GM23338 (cell line): Measurements from ENCODE around the gene REEP3. TPM values are rescaled to one million over a fixed set of nuclear protein-coding genes. Genes with fewer than 3 reads are reported as not detected.
A peak's percentile ranks its signal among the peaks of the same experiment; 100 is the strongest.

ENCODE experiments used
- ATAC-seq: fragments of 200-7000 bp; cut with Tn5 transposase; 3 replicates; pipeline ENCODE4 v1.9.1; 2020
- DNase-seq: peaks from one replicate; pipeline ENCODE4 v3.0.0-alpha.2; 2015; ENCODE audit warnings: low spot score
- H2AFZ ChIP-seq: fragments of 200-600 bp; sonication (generic); 2 replicates; pipeline ENCODE4 v1.8.0; 2016; ENCODE audit warnings: antibody characterized with exemption, mild to moderate bottlenecking, moderate library complexity
- H3F3A ChIP-seq: fragments of 200-600 bp; sonication (generic); replicated peaks from 2 replicates; pipeline ENCODE4 v1.8.0; 2017; ENCODE audit warnings: antibody characterized with exemption, mixed run types, low read depth
- H3K27ac ChIP-seq: fragments of 200-600 bp; sonication (generic); 2 replicates; pipeline ENCODE4 v1.6.1; 2016; ENCODE audit warnings: low read depth
- H3K27me3 ChIP-seq: fragments of 200-600 bp; sonication (generic); 2 replicates; pipeline ENCODE4 v1.8.0; 2016; ENCODE audit warnings: mild to moderate bottlenecking, mixed run types, moderate library complexity; ENCODE audit not compliant: insufficient read depth
- H3K36me3 ChIP-seq: fragments of 200-600 bp; sonication (generic); 2 replicates; pipeline ENCODE4 v1.8.0; 2016; ENCODE audit warnings: mild to moderate bottlenecking; ENCODE audit not compliant: insufficient read depth
- H3K4me1 ChIP-seq: fragments of 200-600 bp; sonication (generic); 2 replicates; pipeline ENCODE4 v1.8.0; 2016; ENCODE audit warnings: mild to moderate bottlenecking, moderate library complexity; ENCODE audit not compliant: insufficient read depth
- H3K4me2 ChIP-seq: fragments of 200-600 bp; sonication (generic); 2 replicates; pipeline ENCODE4 v1.7.1; 2017; ENCODE audit warnings: mixed run types
- H3K4me3 ChIP-seq: fragments of 200-600 bp; sonication (generic); 2 replicates; pipeline ENCODE4 v1.6.1; 2016; ENCODE audit warnings: mixed run types
- H3K79me2 ChIP-seq: fragments of 200-600 bp; sonication (generic); replicated peaks from 2 replicates; pipeline ENCODE4 v1.8.0; 2017; ENCODE audit warnings: mild to moderate bottlenecking; ENCODE audit not compliant: insufficient read depth
- H3K9me2 ChIP-seq: fragments of 200-600 bp; sonication (generic); 2 replicates; pipeline ENCODE4 v1.8.0; 2017; ENCODE audit not compliant: insufficient read depth
- H4K20me1 ChIP-seq: fragments of 200-600 bp; sonication (generic); replicated peaks from 2 replicates; pipeline ENCODE4 v1.8.0; 2017; ENCODE audit warnings: mild to moderate bottlenecking; ENCODE audit not compliant: insufficient read depth
- H3K27ac Mint-ChIP-seq: 2 replicates; pipeline ENCODE4 v1.8.0; 2020; ENCODE audit warnings: inconsistent platforms, mild to moderate bottlenecking, moderate library complexity, mixed read lengths
- H3K27me3 Mint-ChIP-seq: 3 replicates; pipeline ENCODE4 v1.8.0; 2022; ENCODE audit warnings: low read depth, mild to moderate bottlenecking, moderate library complexity, mixed read lengths, inconsistent platforms; ENCODE audit not compliant: insufficient read depth, poor library complexity
- H3K36me3 Mint-ChIP-seq: 3 replicates; pipeline ENCODE4 v1.8.0; 2021; ENCODE audit warnings: low read depth, mild to moderate bottlenecking, inconsistent platforms, moderate library complexity, mixed read lengths
- H3K4me1 Mint-ChIP-seq: 3 replicates; pipeline ENCODE4 v1.8.0; 2020; ENCODE audit warnings: mild to moderate bottlenecking, inconsistent platforms, mixed read lengths
- H3K4me3 Mint-ChIP-seq: 3 replicates; pipeline ENCODE4 v1.8.0; 2021; ENCODE audit warnings: moderate library complexity, mild to moderate bottlenecking, inconsistent platforms, mixed read lengths
- H3K9me3 Mint-ChIP-seq: 3 replicates; pipeline ENCODE4 v1.8.0; 2020; ENCODE audit warnings: moderate library complexity, mild to moderate bottlenecking, inconsistent platforms, mixed read lengths
- CTCF ChIP-seq, 2 experiments: fragments of 200-600 bp in 1 of 2; sonication (generic) in 1 of 2; conservative IDR thresholded peaks; 2 replicates each; pipeline versions ENCODE4 v1.5.1 to v1.6.1; 2016 to 2017; ENCODE audit warnings: antibody characterized with exemption in 2 of 2, low read depth in 2 of 2, mild to moderate bottlenecking in 2 of 2, moderate library complexity in 1 of 2
- ETS1 ChIP-seq: IDR thresholded peaks from 2 replicates; pipeline ENCODE4 v1.6.1; 2016; ENCODE audit warnings: antibody characterized with exemption
- EZH2 ChIP-seq: fragments of 200-600 bp; sonication (generic); IDR thresholded peaks from one replicate; pipeline ENCODE4 v1.8.0; 2017; ENCODE audit warnings: antibody characterized with exemption, mild to moderate bottlenecking, low read depth; ENCODE audit not compliant: unreplicated experiment
- EZH2phosphoT487 ChIP-seq: fragments of 200-600 bp; sonication (generic); IDR thresholded peaks from one replicate; pipeline ENCODE4 v1.8.1; 2018; ENCODE audit warnings: antibody characterized with exemption; ENCODE audit not compliant: unreplicated experiment
- JUNB ChIP-seq: IDR thresholded peaks from one replicate; pipeline ENCODE4 v1.6.1; 2016; ENCODE audit warnings: antibody characterized with exemption; ENCODE audit not compliant: unreplicated experiment
- POLR2AphosphoS5 ChIP-seq: IDR thresholded peaks from 2 replicates; pipeline ENCODE4 v1.6.1; 2016; ENCODE audit warnings: antibody characterized with exemption, low read depth
- STAT1 ChIP-seq: IDR thresholded peaks from one replicate; pipeline ENCODE4 v1.6.1; 2016; ENCODE audit warnings: antibody characterized with exemption; ENCODE audit not compliant: unreplicated experiment
- ZNF114 ChIP-seq: fragments of 250-450 bp; sonication (Bioruptor Pico); IDR thresholded peaks from 2 replicates; pipeline ENCODE4 v1.5.0; 2020; ENCODE audit warnings: mild to moderate bottlenecking, moderate library complexity
- ZNF331 ChIP-seq: fragments of 250-450 bp; sonication (Bioruptor Pico); IDR thresholded peaks from 2 replicates; pipeline ENCODE4 v1.5.0; 2020; ENCODE audit warnings: low read depth, mild to moderate bottlenecking, moderate library complexity
- ZNF462 ChIP-seq: fragments of 250-450 bp; sonication (Bioruptor Pico); IDR thresholded peaks from 2 replicates; pipeline ENCODE4 v1.5.0; 2020; ENCODE audit warnings: mild to moderate bottlenecking, moderate library complexity
- polyA plus RNA-seq: library from polyadenylated mRNA; unstranded; fragments of >200 nt; fragmentation: Nextera tagmentation; extraction: Ambion mirVana; gene quantifications from 2 replicates; pipeline ENCODE4 v1.2.1, GENCODE V29; 2016
- total RNA-seq: library from RNA; depleted of rRNA; stranded (reverse); fragments of >200 nt; shearing (Covaris generic); gene quantifications from 2 replicates; pipeline ENCODE4 v1.2.3, GENCODE V29; 2014

REEP3 gene
- total and polyA plus RNA-seq, 2 experiments from 2014 or later, result 29.5 to 48.7 TPM

GRCh38 chr10:63543576-63543962 is 22.4 kb downstream of the REEP3 start:
- Mint-ChIP-seq H3K9me3 (no peaks in the 10 kb centered on the region), H3K27me3 (peaks cover 2% of the 10 kb centered on the region), H3K4me3 (no peak overlapping the region), H3K36me3 (no peaks in the 10 kb centered on the region; the same call in 2 of the 3 replicates), H3K4me1 (peaks cover 8% of the 10 kb centered on the region), H3K27ac (no peak overlapping the region)
- H3K27ac ChIP-seq, result no peak overlapping the region
- H3K4me1 ChIP-seq, result 0 out of 2 replicates have a peak, but pooled peaks cover 8% of the 10 kb centered on the region
- H2AFZ ChIP-seq, result no peak overlapping the region
- no peaks in the 10 kb centered on the region for H3F3A ChIP-seq
- no peaks in the 10 kb centered on the region for H3K27me3 ChIP-seq
- no peak for ATAC-seq
- no peak overlapping the region for H3K4me2 ChIP-seq
- no peak for TF ChIP-seq POLR2AphosphoS5
- no peak for TF ChIP-seq JUNB
- no peak for DNase-seq
- no peak overlapping the region for H3K4me3 ChIP-seq
- H3K36me3 ChIP-seq, result no peaks in the 10 kb centered on the region
- peaks cover 80% of the 10 kb centered on the region for H3K79me2 ChIP-seq
- no peaks in the 10 kb centered on the region; the same call in 1 of the 2 replicates for H4K20me1 ChIP-seq
- no peaks in the 10 kb centered on the region for H3K9me2 ChIP-seq

GRCh38 chr10:63544418-63544817 is 23.2 kb downstream of the REEP3 start:
- Mint-ChIP-seq H3K9me3 (no peaks in the 10 kb centered on the region), H3K4me1 (peaks cover 8% of the 10 kb centered on the region), H3K27ac (peak overlapping the region; percentile 59), H3K36me3 (no peaks in the 10 kb centered on the region; the same call in 2 of the 3 replicates), H3K4me3 (no peak overlapping the region), H3K27me3 (peaks cover 2% of the 10 kb centered on the region)
- H3K4me1 ChIP-seq, result 0 out of 2 replicates have a peak, but pooled peaks cover 8% of the 10 kb centered on the region
- no peaks in the 10 kb centered on the region for H3K27me3 ChIP-seq
- H3K4me3 ChIP-seq, result no peak overlapping the region
- peaks cover 1% of the 10 kb centered on the region; the same call in 1 of the 2 replicates for H4K20me1 ChIP-seq
- no peak overlapping the region for H2AFZ ChIP-seq
- peaks cover 80% of the 10 kb centered on the region for H3K79me2 ChIP-seq
- H3F3A ChIP-seq, result no peaks in the 10 kb centered on the region
- H3K27ac ChIP-seq, result no peak overlapping the region
- no peak overlapping the region for H3K4me2 ChIP-seq
- no peaks in the 10 kb centered on the region for H3K9me2 ChIP-seq
- ATAC-seq, result no peak
- H3K36me3 ChIP-seq, result no peaks in the 10 kb centered on the region
- no peak for DNase-seq
- TF ChIP-seq STAT1 (no peak), ZNF114 (CRISPR knock-in tag) (no peak), EZH2phosphoT487 (no peak), ETS1 (no peak), ZNF462 (CRISPR knock-in tag) (no peak), EZH2 (no peak), CTCF (conservative IDR thresholded peaks at IDR 0.05; ENCODE audit: low read depth in 2 of 2) (no peak), ZNF331 (CRISPR knock-in tag) (no peak), JUNB (no peak)
